IPS-18c (cell line): ENCODE measurements around the gene KIF16B.

Experiments used
- H3K4me3 ChIP-seq: 2 replicates; pipeline ENCODE4 v1.7.0; 2013; ENCODE audit warnings: low read depth, mild to moderate bottlenecking, low read length, moderate library complexity; ENCODE audit not compliant: insufficient read depth
- H3K9me3 ChIP-seq: one replicate; pipeline ENCODE4 v1.6.1; 2013; ENCODE audit warnings: mild to moderate bottlenecking, low read length, moderate library complexity; ENCODE audit not compliant: control insufficient read depth, insufficient read depth

The KIF16B gene

GRCh38 chr20:16295534-16295933 is 277.7 kb downstream of the KIF16B start:
- H3K4me3 ChIP-seq = no peak overlapping the region

GRCh38 chr20:16293590-16293989 is 279.7 kb downstream of the KIF16B start:
- no peaks in the 10 kb centered on the region for H3K9me3 ChIP-seq

More at GRCh38 chr20:16295534-16295933, 277.7 kb downstream of the KIF16B start:
- no peaks in the 10 kb centered on the region for H3K9me3 ChIP-seq

GRCh38 chr20:16292226-16292880 is 280.9 kb downstream of the KIF16B start:
- Histone ChIP-seq H3K9me3 (no peaks in the 10 kb centered on the region), H3K4me3 (no peak overlapping the region)

More at GRCh38 chr20:16293590-16293989, 279.7 kb downstream of the KIF16B start:
- no peak overlapping the region for H3K4me3 ChIP-seq

DNA sequence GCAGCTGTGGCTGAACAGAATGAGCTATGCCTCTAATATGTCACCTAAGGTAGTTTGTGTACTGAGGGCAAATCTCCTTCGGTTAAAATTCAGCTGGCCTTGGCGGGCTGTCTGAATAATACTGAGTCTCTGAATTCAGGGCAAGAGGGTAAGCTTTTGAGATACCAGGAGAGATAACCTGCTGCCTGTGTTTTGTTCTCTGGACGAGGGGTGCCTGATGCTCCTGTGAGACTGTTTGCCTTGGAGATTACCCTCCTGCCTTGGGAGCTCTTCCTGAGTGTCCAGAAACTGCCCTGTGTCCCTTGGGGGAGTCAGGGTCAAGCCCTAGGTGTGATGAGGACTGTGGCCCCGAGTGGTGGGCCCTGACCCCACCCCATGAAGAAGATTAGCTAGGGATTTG is 282.9 kb downstream of the KIF16B start:
- Histone ChIP-seq H3K9me3 (no peaks in the 10 kb centered on the region), H3K4me3 (no peak overlapping the region)

DNA sequence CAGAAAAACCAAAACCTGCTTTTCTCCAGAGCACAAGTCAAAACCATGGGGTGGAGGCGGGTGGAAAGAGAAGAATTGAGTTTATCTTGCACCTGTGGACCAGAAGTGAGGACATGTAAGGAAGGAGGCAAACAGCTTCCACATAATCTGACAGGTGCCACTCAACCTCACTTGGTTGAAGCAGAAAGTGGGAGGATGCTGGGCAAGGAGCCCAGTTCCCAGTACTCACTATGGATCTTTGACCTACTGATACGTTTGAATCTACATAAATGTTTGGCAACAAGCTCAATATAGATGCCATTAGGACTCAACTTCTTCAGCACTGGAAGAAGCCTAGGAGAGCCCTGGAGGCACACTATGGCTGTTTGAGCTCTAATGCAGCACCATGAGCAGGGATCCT is 285.5 kb downstream of the KIF16B start:
- Histone ChIP-seq H3K9me3 (no peaks in the 10 kb centered on the region), H3K4me3 (no peak overlapping the region)

DNA sequence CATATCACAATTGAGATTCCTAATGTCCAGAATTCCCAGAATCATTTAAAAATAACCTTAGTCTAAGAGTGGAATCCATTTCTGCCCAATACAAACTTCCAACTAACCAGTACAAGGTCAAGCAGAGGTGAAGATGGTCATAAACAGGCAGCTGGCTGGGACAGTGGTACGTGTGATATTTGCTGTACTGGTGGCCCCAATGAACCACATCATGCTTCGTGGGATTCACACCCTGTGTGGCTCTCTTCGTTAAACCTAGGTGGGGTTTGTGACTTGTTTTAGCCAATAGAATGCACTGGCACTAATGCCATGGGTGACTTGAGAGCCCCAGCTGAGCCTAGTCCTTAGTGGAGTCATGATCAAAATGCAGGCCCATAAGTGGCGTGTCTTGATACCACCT is 286.6 kb downstream of the KIF16B start:
- no peak overlapping the region for H3K4me3 ChIP-seq
- no peaks in the 10 kb centered on the region for H3K9me3 ChIP-seq

GRCh38 chr20:16284385-16285100 is 288.7 kb downstream of the KIF16B start:
- H3K9me3 ChIP-seq = no peaks in the 10 kb centered on the region

DNA sequence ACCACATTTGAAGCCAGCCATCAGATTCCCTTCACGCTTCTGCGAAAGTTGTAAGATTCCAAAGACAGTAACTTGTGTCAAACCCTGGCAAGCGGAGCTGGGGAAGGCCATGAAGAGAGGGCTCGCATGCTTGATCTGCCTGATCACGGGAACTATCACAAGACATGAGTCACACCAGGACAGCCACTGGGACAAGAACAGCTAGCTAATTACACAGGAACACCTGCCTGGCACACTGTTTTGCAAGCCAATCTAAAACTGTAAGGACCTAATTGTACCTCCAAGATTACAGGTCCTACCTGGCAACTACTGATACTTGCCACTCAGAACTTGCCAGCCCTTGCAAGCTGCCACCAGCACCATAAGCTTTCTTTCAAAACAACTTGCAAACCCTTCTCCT is 289.3 kb downstream of the KIF16B start:
- Histone ChIP-seq H3K4me3 (no peak overlapping the region), H3K9me3 (no peaks in the 10 kb centered on the region)

More at GRCh38 chr20:16284385-16285100, 288.7 kb downstream of the KIF16B start:
- H3K4me3 ChIP-seq = no peak overlapping the region

- Histone ChIP-seq H3K9me3 (no peaks in the 10 kb centered on the region), H3K4me3 (no peak overlapping the region)
These were observed 289.9 kb downstream of the KIF16B start for GRCh38 chr20:16283307-16283706.

- H3K4me3 ChIP-seq = no peak overlapping the region
- H3K9me3 ChIP-seq = no peaks in the 10 kb centered on the region
These were observed 293.0 kb downstream of the KIF16B start for GRCh38 chr20:16280219-16280618.

DNA sequence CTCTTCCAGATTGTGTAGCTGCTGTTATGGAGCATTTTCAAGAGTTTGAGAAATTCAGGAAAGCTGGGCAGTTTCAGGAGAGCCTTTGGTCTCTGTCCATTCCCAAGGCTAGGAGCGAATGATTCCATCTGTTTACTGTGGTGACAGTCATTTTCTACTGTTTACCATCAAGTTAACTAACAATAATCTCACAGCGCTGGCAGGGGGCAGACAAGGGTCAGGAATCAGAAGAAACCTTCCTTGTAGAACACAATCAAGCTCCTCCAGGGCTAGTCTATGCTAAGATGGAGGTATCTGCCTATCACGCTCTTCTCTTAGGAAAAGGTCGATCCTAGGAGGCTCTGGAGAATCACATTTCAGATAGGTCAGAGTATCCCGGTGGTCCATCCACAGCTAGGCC is 293.9 kb downstream of the KIF16B start:
- H3K4me3 ChIP-seq = no peak overlapping the region
- H3K9me3 ChIP-seq = no peaks in the 10 kb centered on the region

DNA sequence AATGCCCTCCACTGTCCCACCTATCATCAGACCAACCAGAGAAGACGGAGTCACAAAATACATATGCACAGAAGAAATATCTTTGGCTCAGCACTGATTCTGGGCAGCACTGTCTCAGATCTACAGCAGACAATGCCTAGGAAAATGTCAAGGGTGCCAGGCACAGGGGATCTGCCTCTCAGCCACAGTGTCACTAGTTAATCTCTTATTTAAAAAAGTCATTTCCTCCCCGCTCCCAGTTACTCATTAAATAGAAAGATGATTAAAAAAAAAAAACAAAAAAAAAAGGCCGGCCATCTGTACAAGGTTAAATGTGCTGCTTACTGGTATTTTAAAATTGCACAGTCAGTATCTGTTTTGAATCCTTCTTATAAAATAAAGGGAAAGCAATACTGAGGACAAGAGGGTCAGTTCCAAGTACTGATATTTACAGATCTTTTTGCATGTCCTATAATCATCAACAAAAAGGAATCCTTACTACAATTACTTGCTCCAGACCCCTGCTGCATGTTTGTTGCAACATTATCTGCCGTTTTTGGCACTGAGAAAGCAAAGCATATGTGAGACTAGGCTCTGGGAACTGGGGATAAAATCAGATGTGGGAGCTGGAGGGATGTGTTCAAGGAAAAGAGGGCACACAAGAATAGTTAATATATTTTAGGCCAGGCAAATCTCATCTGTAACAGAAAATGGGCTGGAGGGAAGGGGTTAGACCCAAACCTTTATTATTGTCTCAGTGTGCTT is 299.3 kb downstream of the KIF16B start:
- Histone ChIP-seq H3K9me3 (no peaks in the 10 kb centered on the region), H3K4me3 (no peak overlapping the region)

GRCh38 chr20:16272780-16273360 is 300.4 kb downstream of the KIF16B start:
- Histone ChIP-seq H3K9me3 (no peaks in the 10 kb centered on the region), H3K4me3 (no peak overlapping the region)

DNA sequence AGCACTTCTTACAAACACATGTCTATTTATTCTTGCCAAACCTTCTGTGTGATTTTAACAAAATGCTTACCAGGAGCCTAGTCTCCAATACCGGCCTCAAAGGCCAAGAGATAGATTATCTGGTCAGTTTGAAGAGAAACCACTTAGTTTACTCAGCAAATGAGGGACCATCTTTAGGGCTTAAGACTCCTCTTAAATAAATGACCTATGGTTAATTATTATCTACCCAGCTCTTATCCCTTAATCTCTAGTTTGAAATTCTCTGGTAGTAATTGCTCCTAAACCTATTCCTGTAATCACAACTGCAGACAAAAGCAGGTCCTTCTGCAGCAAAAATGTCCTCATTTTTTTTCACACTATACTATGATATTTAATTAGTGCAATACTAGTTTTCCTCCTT is 301.8 kb downstream of the KIF16B start:
- H3K9me3 ChIP-seq = no peaks in the 10 kb centered on the region

DNA sequence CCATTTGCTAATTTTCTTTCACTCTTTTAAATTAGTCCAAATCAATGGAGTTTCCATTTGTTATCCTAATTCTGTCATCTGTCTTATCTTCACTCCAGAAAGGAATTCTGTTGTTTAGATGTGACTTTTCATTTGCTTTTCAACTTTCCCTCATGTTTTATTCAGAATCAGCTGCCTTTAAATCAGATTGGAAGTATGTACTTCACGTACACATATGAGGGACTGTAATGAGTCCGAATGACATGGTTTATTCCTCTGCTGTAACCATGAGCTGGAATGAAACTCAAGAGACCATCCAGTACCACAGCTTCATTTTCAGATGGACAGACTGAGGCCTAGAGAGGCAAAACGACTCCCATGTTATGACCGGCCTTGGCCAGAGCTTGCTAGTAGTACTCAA is 302.3 kb downstream of the KIF16B start:
- Histone ChIP-seq H3K9me3 (no peaks in the 10 kb centered on the region), H3K4me3 (no peak overlapping the region)

More for the DNA sequence above, 301.8 kb downstream of the KIF16B start:
- no peak overlapping the region for H3K4me3 ChIP-seq

DNA sequence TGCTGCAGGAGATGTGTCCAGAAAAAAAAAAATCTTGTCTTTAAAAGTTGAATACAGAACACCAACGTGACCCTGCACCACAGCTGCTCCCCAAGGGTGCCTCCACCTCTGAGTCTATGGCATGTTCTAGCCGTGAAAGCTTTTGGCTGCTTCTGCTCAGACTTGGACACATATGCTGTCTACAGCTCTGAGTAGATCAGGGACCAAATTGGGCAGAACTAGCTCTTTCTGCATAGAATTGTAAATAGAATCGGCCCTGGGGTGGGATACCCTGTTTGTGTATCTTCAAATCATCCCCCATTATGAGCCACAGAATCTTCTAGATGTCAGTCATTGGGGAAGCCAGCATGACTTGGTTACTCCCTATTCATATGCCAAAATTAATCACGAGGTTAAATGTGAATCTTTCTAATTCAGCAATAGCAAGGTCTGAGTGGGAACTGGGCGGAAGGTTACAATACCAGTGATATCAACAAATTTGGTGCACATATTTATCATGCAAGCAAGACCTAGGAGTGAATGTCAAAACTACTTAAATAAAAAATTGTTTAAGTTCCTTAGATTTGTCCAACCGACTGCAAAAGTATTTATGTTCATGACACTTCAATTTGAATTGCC is 302.8 kb downstream of the KIF16B start:
- H3K4me3 ChIP-seq = no peak overlapping the region
- no peaks in the 10 kb centered on the region for H3K9me3 ChIP-seq

DNA sequence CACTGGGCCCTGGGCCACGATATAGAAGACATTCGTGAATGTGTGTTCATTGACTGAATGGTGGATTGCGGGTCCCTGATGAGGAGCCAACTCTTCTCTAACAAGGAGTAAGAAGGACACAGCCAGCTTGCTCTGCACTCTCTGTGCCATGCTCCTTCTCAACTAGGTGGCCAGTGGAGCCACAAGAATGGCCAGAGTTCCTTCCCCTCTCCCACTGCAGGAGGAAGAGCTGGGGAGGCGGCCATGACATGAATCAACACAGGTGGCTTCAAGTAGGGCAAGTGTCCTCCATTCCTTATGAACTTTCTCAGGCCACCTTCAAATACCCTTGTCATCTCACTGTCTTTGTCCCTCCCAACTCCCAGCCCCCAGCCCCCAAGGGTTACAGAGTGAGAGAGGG is 305.7 kb downstream of the KIF16B start:
- H3K9me3 ChIP-seq = no peaks in the 10 kb centered on the region
- H3K4me3 ChIP-seq = no peak overlapping the region
